ENCODE measurements around the gene GMEB2.

GRCh38 chr20:63599396-63600050 is 27.4 kb downstream of the GMEB2 start:
- TF ChIP-seq MXI1 (IDR thresholded peaks at IDR 0.05; ENCODE audit: low read depth, low read length) (no peak), POLR2AphosphoS5 (IDR thresholded peaks at IDR 0.05; ENCODE audit: low read depth, low read length) (no peak), EZH2phosphoT487 (IDR thresholded peaks at IDR 0.05; ENCODE audit: borderline replicate concordance, low read depth) (no peak), TAF1 (IDR thresholded peaks at IDR 0.05; ENCODE audit: borderline replicate concordance, low read depth, low read length) (no peak), SMC3 (IDR thresholded peaks at IDR 0.05; ENCODE audit: low read depth, low read length) (no peak), FOXM1 (IDR thresholded peaks at IDR 0.05; ENCODE audit: low read depth) (no peak), SIN3A (IDR thresholded peaks at IDR 0.05; ENCODE audit: borderline replicate concordance, low read depth, low read length) (no peak), FOXJ3 (CRISPR knock-in tag; IDR thresholded peaks at IDR 0.05) (no peak), EP300 (IDR thresholded peaks at IDR 0.05; ENCODE audit: borderline replicate concordance in 1 of 2, low read depth in 1 of 2, low read length in 1 of 2) (no peak), GABPA (IDR thresholded peaks at IDR 0.05; ENCODE audit: low read depth) (no peak)
- TF ChIP-seq, protein P1, sequence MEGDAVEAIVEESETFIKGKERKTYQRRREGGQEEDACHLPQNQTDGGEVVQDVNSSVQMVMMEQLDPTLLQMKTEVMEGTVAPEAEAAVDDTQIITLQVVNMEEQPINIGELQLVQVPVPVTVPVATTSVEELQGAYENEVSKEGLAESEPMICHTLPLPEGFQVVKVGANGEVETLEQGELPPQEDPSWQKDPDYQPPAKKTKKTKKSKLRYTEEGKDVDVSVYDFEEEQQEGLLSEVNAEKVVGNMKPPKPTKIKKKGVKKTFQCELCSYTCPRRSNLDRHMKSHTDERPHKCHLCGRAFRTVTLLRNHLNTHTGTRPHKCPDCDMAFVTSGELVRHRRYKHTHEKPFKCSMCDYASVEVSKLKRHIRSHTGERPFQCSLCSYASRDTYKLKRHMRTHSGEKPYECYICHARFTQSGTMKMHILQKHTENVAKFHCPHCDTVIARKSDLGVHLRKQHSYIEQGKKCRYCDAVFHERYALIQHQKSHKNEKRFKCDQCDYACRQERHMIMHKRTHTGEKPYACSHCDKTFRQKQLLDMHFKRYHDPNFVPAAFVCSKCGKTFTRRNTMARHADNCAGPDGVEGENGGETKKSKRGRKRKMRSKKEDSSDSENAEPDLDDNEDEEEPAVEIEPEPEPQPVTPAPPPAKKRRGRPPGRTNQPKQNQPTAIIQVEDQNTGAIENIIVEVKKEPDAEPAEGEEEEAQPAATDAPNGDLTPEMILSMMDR (IDR thresholded peaks at IDR 0.05): no peak
